ENCODE measurements around the gene TNIK. TPM values are rescaled to one million over a fixed set of nuclear protein-coding genes. Genes with fewer than 3 reads are reported as not detected.

TNIK gene
- total RNA-seq, 3 donors from 2014 or later: 7.4 to 17.6 (median 10.2) TPM

DNA sequence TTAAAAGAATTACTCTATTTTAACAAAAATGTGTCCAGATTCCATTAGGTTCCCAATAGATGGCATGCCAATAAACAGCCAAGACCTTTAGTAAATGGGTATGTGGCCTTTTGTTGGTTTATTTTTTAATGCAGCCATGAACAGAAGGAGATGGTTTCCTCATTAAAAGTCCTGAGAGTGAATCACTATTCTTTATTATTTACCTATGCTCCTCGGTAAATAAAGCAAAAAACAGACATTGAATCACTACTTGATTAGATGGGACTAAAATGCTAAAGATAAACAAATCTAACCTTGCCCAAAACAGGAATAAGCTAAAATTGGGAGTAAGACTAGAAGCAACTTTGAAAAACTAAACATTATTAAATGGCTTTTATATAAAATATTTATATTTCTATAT is 94.2 kb downstream of the TNIK start:
- TF ChIP-seq, protein P1, sequence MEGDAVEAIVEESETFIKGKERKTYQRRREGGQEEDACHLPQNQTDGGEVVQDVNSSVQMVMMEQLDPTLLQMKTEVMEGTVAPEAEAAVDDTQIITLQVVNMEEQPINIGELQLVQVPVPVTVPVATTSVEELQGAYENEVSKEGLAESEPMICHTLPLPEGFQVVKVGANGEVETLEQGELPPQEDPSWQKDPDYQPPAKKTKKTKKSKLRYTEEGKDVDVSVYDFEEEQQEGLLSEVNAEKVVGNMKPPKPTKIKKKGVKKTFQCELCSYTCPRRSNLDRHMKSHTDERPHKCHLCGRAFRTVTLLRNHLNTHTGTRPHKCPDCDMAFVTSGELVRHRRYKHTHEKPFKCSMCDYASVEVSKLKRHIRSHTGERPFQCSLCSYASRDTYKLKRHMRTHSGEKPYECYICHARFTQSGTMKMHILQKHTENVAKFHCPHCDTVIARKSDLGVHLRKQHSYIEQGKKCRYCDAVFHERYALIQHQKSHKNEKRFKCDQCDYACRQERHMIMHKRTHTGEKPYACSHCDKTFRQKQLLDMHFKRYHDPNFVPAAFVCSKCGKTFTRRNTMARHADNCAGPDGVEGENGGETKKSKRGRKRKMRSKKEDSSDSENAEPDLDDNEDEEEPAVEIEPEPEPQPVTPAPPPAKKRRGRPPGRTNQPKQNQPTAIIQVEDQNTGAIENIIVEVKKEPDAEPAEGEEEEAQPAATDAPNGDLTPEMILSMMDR (IDR thresholded peaks at IDR 0.05): no peak
- TF ChIP-seq POLR2A (IDR thresholded peaks at IDR 0.05) (no peak), POLR2AphosphoS5 (IDR thresholded peaks at IDR 0.05) (no peak)
- intact Hi-C loops (cut with DNase I; ENCODE audit: low total_unique reads): no loop called here
- no peak overlapping the region for H3K4me3 ChIP-seq
- H3K4me1 ChIP-seq: no peaks in the 10 kb centered on the region
- H3K9me3 ChIP-seq: no peaks in the 10 kb centered on the region
- no peak overlapping the region for H3K27ac ChIP-seq
- H3K27me3 ChIP-seq: no peaks in the 10 kb centered on the region
- DNase-seq (ENCODE audit: low spot score in 2 of 2): no peak
- no peaks in the 10 kb centered on the region for H3K36me3 ChIP-seq

DNA sequence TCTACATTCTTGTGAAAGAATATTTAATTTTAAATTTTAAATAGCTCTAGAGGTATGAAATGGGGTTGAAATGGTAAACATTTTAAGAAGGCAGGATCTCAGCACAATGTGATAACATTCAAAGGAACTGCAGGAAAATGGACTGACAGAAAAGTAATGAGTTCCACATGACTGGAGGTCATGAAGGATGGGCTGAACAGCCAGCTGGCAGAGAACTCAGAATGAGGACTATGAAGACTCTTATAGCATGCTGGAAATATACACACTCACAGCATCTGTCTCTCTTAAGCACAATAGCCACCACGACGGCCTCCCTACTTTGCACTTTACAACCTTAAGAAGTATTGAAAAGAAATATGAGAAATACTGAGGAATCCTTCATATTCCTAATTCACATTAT is 94.7 kb downstream of the TNIK start:
- no peak for DNase-seq (ENCODE audit: low spot score in 2 of 2)
- no peaks in the 10 kb centered on the region for H3K4me1 ChIP-seq
- intact Hi-C loops (cut with DNase I; ENCODE audit: low total_unique reads): no loop called here
- no peak for TF ChIP-seq POLR2A (IDR thresholded peaks at IDR 0.05)
- TF ChIP-seq, protein P1 (IDR thresholded peaks at IDR 0.05): no peak
- no peaks in the 10 kb centered on the region for H3K9me3 ChIP-seq
- H3K27ac ChIP-seq: no peak overlapping the region
- no peaks in the 10 kb centered on the region for H3K36me3 ChIP-seq
- H3K27me3 ChIP-seq: no peaks in the 10 kb centered on the region
- no peak overlapping the region for H3K4me3 ChIP-seq

DNA sequence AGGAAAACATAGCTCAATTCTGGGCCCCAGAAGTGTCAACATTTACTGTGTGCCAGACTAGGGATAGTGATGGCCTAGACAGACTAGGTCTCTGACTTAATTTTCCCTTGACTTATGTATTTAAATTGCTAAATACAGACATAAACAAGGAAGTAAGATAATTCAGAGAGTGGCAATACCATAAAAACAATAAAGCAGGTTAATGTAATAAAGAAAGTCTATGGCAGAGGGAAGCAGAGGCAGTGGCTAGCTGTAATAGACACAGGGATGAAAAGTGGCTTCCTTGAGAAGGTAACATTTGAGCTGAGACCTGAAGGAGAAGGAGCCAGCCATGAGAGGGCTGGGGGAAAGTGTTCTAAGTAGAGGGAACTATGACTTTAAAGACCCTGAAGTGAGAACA is 95.7 kb downstream of the TNIK start:
- intact Hi-C loops (cut with DNase I; ENCODE audit: low total_unique reads): no loop called here
- no peaks in the 10 kb centered on the region for H3K4me1 ChIP-seq
- H3K27ac ChIP-seq: no peak overlapping the region
- H3K4me3 ChIP-seq: no peak overlapping the region
- TF ChIP-seq, protein P1 (IDR thresholded peaks at IDR 0.05): no peak
- no peak for TF ChIP-seq POLR2AphosphoS5 (IDR thresholded peaks at IDR 0.05)
- TF ChIP-seq POLR2A (IDR thresholded peaks at IDR 0.05): no peak
- H3K9me3 ChIP-seq: no peaks in the 10 kb centered on the region
- DNase-seq (ENCODE audit: low spot score in 2 of 2): no peak
- H3K27me3 ChIP-seq: no peaks in the 10 kb centered on the region
- no peaks in the 10 kb centered on the region for H3K36me3 ChIP-seq

DNA sequence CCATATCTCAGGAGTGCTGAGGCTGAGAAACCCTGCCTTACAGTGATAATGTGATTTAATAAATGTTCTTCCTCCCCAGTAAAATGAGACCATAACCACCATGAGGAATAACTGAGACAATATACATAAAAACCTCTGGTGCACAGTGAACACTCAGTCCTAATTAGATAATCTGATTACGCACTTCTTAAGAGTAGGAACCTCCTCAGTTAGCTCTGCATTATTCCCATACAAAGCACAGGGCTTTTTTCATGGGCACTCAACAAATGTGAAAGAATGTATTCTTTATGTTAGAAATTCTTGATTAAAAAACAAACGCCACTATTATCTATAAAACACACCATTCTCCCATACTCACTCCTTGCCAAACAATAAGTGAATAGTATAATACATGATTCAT is 97.0 kb downstream of the TNIK start:
- H3K4me3 ChIP-seq: no peak overlapping the region
- no peaks in the 10 kb centered on the region for H3K9me3 ChIP-seq
- H3K27ac ChIP-seq: no peak overlapping the region
- H3K36me3 ChIP-seq: no peaks in the 10 kb centered on the region
- no peak for DNase-seq (ENCODE audit: low spot score in 2 of 2)
- no peaks in the 10 kb centered on the region for H3K4me1 ChIP-seq
- no peaks in the 10 kb centered on the region for H3K27me3 ChIP-seq
- TF ChIP-seq POLR2AphosphoS5 (IDR thresholded peaks at IDR 0.05): no peak
- no peak for TF ChIP-seq POLR2A (IDR thresholded peaks at IDR 0.05)
- TF ChIP-seq, protein P1 (IDR thresholded peaks at IDR 0.05): no peak
- intact Hi-C loops (cut with DNase I; ENCODE audit: low total_unique reads): no loop called here

DNA sequence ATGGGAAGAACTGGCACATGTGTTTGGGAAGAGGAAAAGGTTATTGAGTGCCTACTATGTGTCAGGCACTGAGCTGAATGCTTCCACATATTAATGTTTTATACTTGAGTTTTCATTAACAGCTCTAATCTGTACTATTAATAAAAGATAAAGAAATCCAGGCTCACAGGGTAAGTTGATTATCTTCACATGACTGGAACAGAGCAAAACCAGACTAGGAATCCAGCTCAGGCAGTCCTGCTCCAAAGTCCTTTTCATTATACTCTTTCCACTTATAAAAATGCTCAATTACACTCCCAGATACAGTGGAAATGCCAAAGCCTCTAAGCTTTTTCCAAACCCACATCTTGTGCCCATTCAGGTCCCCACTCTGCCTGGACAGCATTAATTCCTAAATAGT is 97.6 kb downstream of the TNIK start:
- H3K27ac ChIP-seq: no peak overlapping the region
- H3K36me3 ChIP-seq: no peaks in the 10 kb centered on the region
- DNase-seq (ENCODE audit: low spot score in 2 of 2): no peak
- no peaks in the 10 kb centered on the region for H3K9me3 ChIP-seq
- H3K27me3 ChIP-seq: no peaks in the 10 kb centered on the region
- intact Hi-C loops (cut with DNase I; ENCODE audit: low total_unique reads): no loop called here
- TF ChIP-seq POLR2AphosphoS5 (IDR thresholded peaks at IDR 0.05) (no peak), POLR2A (IDR thresholded peaks at IDR 0.05) (no peak)
- TF ChIP-seq, protein P1 (IDR thresholded peaks at IDR 0.05): no peak
- H3K4me3 ChIP-seq: no peak overlapping the region
- H3K4me1 ChIP-seq: no peaks in the 10 kb centered on the region

Data from breast epithelium (tissue), 4 donors.